SJSA1 (cell line): ENCODE data around the gene PTDSS2. TPM values are rescaled to one million over a fixed set of nuclear protein-coding genes. Genes with fewer than 3 reads are reported as not detected.

ENCODE experiments used
- DNase-seq, 2 experiments: peaks; one replicate each; pipeline ENCODE4 v3.0.0-alpha.2; 2015 to 2020; ENCODE audit warnings: low spot score in 2 of 2, low read depth in 1 of 2
- H3K27ac ChIP-seq: fragments of 250-450 bp; sonication (Bioruptor Pico); 2 replicates; pipeline ENCODE4 v1.5.1; 2020; ENCODE audit warnings: mild to moderate bottlenecking, moderate library complexity
- H3K27me3 ChIP-seq: fragments of 250-450 bp; sonication (Bioruptor Pico); replicated peaks from 2 replicates; pipeline ENCODE4 v1.5.1; 2020; ENCODE audit warnings: mild to moderate bottlenecking, moderate library complexity
- H3K36me3 ChIP-seq: fragments of 250-450 bp; sonication (Bioruptor Pico); 2 replicates; pipeline ENCODE4 v1.5.1; 2020; ENCODE audit warnings: mild to moderate bottlenecking
- H3K4me1 ChIP-seq: fragments of 250-450 bp; sonication (Bioruptor Pico); replicated peaks from 2 replicates; pipeline ENCODE4 v1.6.1; 2021; ENCODE audit warnings: mild to moderate bottlenecking
- H3K4me3 ChIP-seq: fragments of 250-450 bp; sonication (Bioruptor Pico); 2 replicates; pipeline ENCODE4 v1.5.1; 2020; ENCODE audit warnings: mild to moderate bottlenecking
- H3K9me3 ChIP-seq: fragments of 250-450 bp; sonication (Bioruptor Pico); replicated peaks from 2 replicates; pipeline ENCODE4 v1.5.1; 2020; ENCODE audit warnings: mild to moderate bottlenecking
- total RNA-seq: library from RNA; depleted of rRNA; stranded (reverse); fragments of >200 nt; shearing (Covaris generic); gene quantifications from 2 replicates; pipeline ENCODE4 v1.2.3, GENCODE V29; 2014

PTDSS2 gene
- total RNA-seq, 1 experiment from 2014 or later, result 18.3 TPM

DNA sequence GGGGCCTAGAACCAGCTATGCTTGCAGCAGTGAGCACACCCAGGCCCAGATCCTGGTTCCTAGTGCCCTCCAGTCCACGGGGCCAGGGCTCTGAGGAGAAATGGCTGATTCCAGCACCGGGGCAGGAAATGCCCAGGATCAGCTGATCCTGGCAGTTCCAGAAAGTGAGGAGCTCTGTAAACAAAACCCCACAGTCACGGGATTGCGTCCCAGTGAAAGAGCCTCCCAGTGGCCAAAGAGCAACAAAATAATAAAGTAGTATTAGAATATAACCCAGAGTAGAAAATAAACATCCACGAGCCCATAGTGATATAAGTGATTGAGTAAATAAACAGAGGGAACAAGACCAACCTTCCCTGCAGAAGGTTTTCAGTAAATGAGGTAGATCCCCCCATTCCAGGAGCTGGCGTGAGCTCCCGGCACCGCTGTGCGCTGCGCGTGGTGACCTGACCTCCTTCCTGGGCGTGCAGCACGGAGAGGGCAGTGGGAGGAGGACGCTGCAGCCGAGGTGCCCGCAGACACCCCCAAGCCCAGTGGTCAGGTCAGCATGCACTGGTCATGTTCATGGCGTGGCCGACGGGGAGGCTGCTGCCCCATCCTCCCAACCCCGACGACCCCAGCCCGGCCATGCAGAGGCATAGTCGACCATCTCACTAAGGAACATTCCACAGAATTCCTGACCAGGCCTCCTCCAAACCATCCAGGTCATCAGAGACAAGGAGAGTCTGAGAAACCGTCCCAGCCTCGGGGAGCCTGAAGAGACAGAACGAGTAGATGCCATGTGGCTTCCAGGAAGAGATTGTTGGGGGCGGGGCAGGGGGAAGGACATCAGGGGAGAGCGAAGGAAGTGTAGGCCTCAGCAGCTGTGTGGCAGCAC is 19.8 kb downstream of the PTDSS2 start:
- DNase-seq, result peak; percentile 40 to 60
- Histone ChIP-seq H3K36me3 (no peaks in the 10 kb centered on the region), H3K27ac (peak overlapping the region; percentile 62), H3K4me3 (no peak overlapping the region), H3K9me3 (no peaks in the 10 kb centered on the region), H3K27me3 (no peaks in the 10 kb centered on the region), H3K4me1 (peaks cover 9% of the 10 kb centered on the region)

GRCh38 chr11:471468-472145 is 21.5 kb downstream of the PTDSS2 start:
- H3K9me3 ChIP-seq, result no peaks in the 10 kb centered on the region
- DNase-seq, result no peak
- H3K36me3 ChIP-seq, result no peaks in the 10 kb centered on the region
- H3K27ac ChIP-seq, result no peak overlapping the region
- peaks cover 9% of the 10 kb centered on the region for H3K4me1 ChIP-seq
- no peak overlapping the region for H3K4me3 ChIP-seq
- H3K27me3 ChIP-seq, result no peaks in the 10 kb centered on the region

DNA sequence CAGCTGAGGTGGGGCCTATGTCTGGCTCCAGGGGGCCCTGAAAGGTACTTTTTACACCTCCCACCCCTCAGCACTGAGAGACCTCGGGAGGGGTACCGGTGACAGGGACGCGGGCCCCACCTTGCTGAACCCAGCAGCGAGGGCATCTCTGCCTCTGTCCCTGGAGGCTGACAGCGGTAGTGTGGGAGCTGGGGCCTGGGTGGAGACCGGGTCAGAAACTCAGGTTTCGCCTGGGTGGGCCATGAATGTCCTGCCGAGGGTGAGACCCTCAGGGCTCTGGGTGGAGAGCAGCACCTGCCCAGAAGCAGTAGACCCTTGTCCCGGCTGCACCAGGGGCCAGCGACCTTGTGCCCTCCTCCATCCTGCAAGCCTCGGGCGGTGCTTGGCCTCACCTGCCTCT is 22.2 kb downstream of the PTDSS2 start:
- Histone ChIP-seq H3K4me3 (no peak overlapping the region), H3K4me1 (peaks cover 9% of the 10 kb centered on the region), H3K36me3 (no peaks in the 10 kb centered on the region)

GRCh38 chr11:472816-473215 is 22.7 kb downstream of the PTDSS2 start:
- H3K36me3 ChIP-seq, result no peaks in the 10 kb centered on the region
- DNase-seq, result no peak
- no peaks in the 10 kb centered on the region for H3K9me3 ChIP-seq
- no peak overlapping the region for H3K4me3 ChIP-seq
- no peak overlapping the region for H3K27ac ChIP-seq
- H3K4me1 ChIP-seq, result peaks cover 9% of the 10 kb centered on the region
- no peaks in the 10 kb centered on the region for H3K27me3 ChIP-seq

More for the DNA sequence above, 22.2 kb downstream of the PTDSS2 start:
- no peak for DNase-seq
- Histone ChIP-seq H3K27ac (no peak overlapping the region), H3K9me3 (no peaks in the 10 kb centered on the region), H3K27me3 (no peaks in the 10 kb centered on the region)

DNA sequence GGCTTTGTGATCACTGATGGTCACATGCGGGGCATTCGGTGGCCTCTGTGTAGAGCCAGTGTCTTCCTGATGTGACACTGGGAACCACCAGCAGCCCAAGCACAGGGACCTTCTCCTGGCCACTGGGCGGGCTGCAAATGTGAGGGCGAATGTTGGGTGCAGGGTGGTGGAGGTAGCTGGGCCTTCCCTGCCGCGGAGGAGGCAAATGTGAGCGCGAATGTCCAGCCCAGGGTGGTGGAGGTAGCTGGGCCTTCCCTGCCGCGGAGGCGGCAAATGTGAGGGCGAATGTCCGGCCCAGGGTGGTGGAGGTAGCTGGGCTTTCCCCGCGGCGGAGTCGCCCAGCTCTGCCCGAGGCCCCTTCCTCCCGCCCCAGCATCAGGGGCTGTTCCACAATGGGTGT is 23.3 kb downstream of the PTDSS2 start:
- no peaks in the 10 kb centered on the region for H3K9me3 ChIP-seq
- H3K4me3 ChIP-seq, result no peak overlapping the region
- peaks cover 9% of the 10 kb centered on the region for H3K4me1 ChIP-seq
- H3K27me3 ChIP-seq, result no peaks in the 10 kb centered on the region
- no peak overlapping the region for H3K27ac ChIP-seq
- H3K36me3 ChIP-seq, result no peaks in the 10 kb centered on the region
- no peak for DNase-seq

GRCh38 chr11:473962-474785 is 24.1 kb downstream of the PTDSS2 start:
- Histone ChIP-seq H3K36me3 (no peaks in the 10 kb centered on the region), H3K27me3 (no peaks in the 10 kb centered on the region), H3K27ac (no peak overlapping the region), H3K4me1 (peaks cover 9% of the 10 kb centered on the region), H3K4me3 (no peak overlapping the region), H3K9me3 (no peaks in the 10 kb centered on the region)
- no peak for DNase-seq

DNA sequence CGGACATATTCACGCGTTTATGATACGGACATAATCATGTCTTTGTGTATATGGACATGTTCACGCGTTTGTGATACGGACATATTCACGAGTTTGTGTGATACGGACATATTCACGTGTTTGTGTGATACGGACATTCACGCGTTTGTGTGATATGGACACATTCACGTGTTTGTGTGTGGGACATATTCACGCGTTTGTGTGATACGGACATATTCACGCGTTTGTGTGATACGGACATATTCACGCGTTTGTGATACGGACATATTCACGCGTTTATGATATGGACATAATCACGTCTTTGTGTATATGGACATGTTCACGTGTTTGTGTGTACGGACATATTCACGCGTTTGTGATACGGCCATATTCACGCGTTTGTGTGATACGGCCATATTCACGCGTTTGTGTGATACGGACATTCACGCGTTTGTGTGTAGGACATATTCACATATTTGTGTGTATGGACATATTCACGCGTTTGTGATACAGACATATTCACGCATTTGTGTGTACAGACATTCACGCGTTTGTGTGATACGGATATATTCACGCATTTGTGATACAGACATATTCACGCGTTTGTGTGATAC is 24.9 kb downstream of the PTDSS2 start:
- DNase-seq, result no peak
- no peaks in the 10 kb centered on the region for H3K9me3 ChIP-seq
- H3K4me1 ChIP-seq, result peaks cover 2% of the 10 kb centered on the region
- H3K27ac ChIP-seq, result no peak overlapping the region
- no peak overlapping the region for H3K4me3 ChIP-seq
- H3K27me3 ChIP-seq, result no peaks in the 10 kb centered on the region
- H3K36me3 ChIP-seq, result no peaks in the 10 kb centered on the region

DNA sequence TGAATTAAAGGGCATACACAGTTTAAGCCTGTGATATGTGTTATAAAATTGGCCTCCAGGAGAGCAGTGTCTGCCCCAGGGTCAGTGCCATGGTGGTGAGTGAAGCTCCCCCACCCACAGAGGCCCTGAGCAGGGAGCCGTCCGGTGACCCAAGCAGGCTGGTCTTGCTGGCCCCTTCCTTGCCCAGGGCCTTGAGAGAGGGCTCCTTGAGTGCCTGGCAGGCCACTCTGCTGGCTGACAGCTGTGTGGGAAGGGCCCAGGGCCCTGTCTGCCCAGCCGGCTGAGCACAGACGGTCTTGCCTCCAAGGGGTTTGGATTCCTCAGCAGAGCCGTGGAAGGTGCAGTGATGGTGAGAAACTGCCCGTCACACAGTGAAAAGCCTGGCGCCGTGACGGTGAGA is 25.9 kb downstream of the PTDSS2 start:
- no peaks in the 10 kb centered on the region for H3K27me3 ChIP-seq
- no peaks in the 10 kb centered on the region for H3K9me3 ChIP-seq
- H3K27ac ChIP-seq, result no peak overlapping the region
- H3K4me1 ChIP-seq, result no peaks in the 10 kb centered on the region
- no peak overlapping the region for H3K4me3 ChIP-seq
- H3K36me3 ChIP-seq, result no peaks in the 10 kb centered on the region
- DNase-seq, result no peak

DNA sequence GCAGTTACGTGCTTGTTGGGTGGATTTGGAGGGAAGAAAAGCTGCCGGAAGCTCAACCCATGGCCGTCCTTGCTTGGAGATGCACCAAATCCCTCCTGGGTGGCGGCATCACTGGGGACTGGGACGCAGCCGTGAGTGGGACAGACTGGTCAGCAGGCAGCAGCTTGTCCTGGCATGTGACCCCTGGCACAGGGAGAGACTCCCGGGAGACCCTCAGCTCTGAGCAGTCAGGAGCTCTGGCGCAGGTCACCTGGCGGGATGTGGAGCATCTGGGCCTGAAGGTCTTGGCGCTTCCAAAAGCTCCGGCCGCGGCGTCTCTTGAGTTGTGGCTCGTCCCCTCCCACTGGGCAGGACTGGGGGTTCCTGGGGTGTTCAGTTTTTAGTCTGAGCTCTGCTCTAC is 26.3 kb downstream of the PTDSS2 start:
- H3K4me1 ChIP-seq, result no peaks in the 10 kb centered on the region
- no peak overlapping the region for H3K4me3 ChIP-seq
- no peak overlapping the region for H3K27ac ChIP-seq
- no peaks in the 10 kb centered on the region for H3K27me3 ChIP-seq
- no peak for DNase-seq
- H3K9me3 ChIP-seq, result no peaks in the 10 kb centered on the region
- H3K36me3 ChIP-seq, result no peaks in the 10 kb centered on the region

- no peak overlapping the region for H3K27ac ChIP-seq
- no peaks in the 10 kb centered on the region for H3K36me3 ChIP-seq
- H3K4me3 ChIP-seq, result no peak overlapping the region
- no peaks in the 10 kb centered on the region for H3K27me3 ChIP-seq
- H3K9me3 ChIP-seq, result no peaks in the 10 kb centered on the region
- no peak for DNase-seq
- no peaks in the 10 kb centered on the region for H3K4me1 ChIP-seq
These were observed 27.1 kb downstream of the PTDSS2 start for GRCh38 chr11:477052-477715.

DNA sequence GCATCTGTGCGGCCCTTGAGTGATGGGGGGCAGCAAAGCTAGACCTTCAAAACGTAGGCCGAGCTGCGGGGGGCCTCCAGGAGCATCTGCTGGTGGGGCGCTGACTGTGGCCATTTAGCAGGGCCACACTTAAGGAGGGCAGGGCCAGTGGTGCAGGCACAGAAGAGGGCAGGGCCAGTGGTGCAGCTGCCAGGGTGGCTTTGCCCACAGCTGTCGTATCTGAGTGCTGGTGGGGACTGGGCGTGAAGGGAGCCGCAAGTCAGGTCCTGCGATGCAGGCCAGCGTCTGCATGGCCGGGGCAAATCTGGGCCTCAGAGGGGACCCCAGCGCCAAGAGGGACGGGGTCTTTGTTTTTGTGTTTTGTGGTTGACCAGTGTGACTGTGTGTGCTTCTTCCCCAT is 29.2 kb downstream of the PTDSS2 start:
- no peaks in the 10 kb centered on the region for H3K9me3 ChIP-seq
- H3K36me3 ChIP-seq, result no peaks in the 10 kb centered on the region
- no peak overlapping the region for H3K4me3 ChIP-seq

DNA sequence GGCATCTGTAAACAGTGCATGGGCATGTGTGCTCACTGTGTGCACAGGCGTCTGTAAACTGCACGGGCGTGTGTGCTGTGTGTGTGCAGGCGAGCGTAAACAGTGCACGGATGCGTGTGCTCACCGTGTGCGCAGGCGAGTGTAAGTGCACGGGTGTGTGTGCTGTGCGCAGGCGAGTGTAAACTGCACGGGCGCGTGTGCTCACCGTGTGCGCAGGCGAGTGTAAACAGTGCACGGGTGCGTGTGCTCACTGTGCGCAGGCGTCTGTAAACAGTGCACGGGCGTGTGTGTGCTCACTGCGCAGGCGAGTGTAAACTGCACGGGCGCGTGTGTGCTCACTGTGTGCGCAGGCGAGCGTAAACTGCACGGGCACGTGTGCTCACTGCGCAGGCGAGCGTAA is 34.5 kb downstream of the PTDSS2 start:
- H3K36me3 ChIP-seq, result no peaks in the 10 kb centered on the region
- no peak for DNase-seq
- H3K4me1 ChIP-seq, result no peaks in the 10 kb centered on the region
- H3K27ac ChIP-seq, result no peak overlapping the region
- H3K9me3 ChIP-seq, result no peaks in the 10 kb centered on the region
- no peak overlapping the region for H3K4me3 ChIP-seq
- no peaks in the 10 kb centered on the region for H3K27me3 ChIP-seq

More for the DNA sequence above, 29.2 kb downstream of the PTDSS2 start:
- no peaks in the 10 kb centered on the region for H3K4me1 ChIP-seq
- H3K27me3 ChIP-seq, result no peaks in the 10 kb centered on the region
- H3K27ac ChIP-seq, result no peak overlapping the region
- DNase-seq, result no peak

DNA sequence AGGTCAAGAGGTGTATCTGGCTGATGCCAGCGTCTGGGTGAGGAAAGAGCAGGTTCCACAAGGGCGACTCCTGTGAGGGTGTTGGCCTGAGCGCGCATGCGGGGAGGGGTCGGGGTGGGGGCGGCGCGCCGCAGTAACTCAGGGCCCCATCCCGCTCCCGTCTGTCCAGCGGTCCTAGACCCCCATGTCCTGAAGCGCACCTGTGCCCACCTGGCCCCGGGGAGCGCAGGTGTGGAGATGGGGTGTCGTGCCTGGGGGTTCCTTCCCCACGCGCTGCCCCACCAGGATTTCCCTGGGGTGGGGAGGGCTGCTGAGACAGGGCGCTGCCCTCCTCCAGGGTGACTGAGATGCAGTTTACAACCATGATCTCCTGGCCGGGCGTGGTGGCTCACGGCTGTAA is 36.1 kb downstream of the PTDSS2 start:
- H3K4me3 ChIP-seq, result no peak overlapping the region

More for the DNA sequence above, 36.1 kb downstream of the PTDSS2 start:
- no peaks in the 10 kb centered on the region for H3K36me3 ChIP-seq
- H3K9me3 ChIP-seq, result no peaks in the 10 kb centered on the region
- H3K4me1 ChIP-seq, result no peaks in the 10 kb centered on the region
- no peak overlapping the region for H3K27ac ChIP-seq
- no peaks in the 10 kb centered on the region for H3K27me3 ChIP-seq
- DNase-seq, result no peak
